A549 treated with GW870086 at 1 μM for 4 hours (cell line): ENCODE data around the gene SF1. TPM values are rescaled to one million over a fixed set of nuclear protein-coding genes. Genes with fewer than 3 reads are reported as not detected.

Experiments
- total RNA-seq: library from RNA; stranded (reverse); fragments of 200-300 nt; extraction: Qiagen RNA extraction; gene quantifications from 5 replicates; pipeline ENCODE4 v1.2.3, GENCODE V29; 2022; ENCODE audit warnings: low read depth

SF1 gene
- 160 to 206 TPM (median 161 TPM) in 5 replicates for total RNA-seq

DNA sequence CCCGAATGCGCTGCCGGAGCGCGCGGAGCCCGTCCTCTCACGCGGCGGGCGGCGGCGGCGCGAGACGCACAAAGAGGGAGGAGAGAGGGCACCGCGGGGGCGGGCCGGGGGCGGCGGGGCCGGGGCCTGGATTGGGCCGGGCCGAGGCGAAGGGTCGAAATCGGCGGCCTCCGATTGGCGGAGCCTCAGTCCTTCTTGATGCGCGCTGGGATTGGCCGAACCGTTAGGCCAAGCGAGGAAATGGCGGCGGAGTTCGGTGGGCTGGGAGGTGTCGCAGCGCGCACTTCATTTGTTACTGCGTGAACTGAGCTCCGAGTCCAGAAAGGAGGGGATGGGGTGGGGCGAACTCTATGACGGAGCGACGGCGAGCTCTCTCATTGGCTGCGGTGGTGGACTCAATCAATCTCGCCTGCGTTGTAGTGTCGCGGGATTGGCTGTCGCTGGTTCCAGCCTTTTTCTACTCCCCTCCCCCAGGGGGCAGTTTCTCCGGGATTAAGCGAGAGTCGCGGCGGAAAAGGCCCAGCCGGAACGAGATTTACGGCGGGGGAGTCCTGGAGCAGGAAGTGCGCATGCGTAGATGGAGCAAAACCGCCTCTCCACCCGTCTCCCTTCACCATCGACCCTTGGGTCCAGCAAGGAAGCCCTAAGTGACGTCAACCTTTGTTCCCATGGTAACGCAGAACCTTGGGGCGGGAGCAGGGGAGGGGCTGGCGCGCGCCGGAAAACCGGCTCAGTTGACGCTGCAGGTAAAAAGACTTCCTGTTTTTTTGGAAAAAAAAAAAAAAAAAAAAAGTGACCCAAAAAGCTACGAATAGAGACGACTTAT lies at the start of gene SF1:
TSS of gene SF1 (minus strand) at position 70 of the 826 bp plus-strand sequence. CDS start 150 bp downstream, outside the sequence.

DNA sequence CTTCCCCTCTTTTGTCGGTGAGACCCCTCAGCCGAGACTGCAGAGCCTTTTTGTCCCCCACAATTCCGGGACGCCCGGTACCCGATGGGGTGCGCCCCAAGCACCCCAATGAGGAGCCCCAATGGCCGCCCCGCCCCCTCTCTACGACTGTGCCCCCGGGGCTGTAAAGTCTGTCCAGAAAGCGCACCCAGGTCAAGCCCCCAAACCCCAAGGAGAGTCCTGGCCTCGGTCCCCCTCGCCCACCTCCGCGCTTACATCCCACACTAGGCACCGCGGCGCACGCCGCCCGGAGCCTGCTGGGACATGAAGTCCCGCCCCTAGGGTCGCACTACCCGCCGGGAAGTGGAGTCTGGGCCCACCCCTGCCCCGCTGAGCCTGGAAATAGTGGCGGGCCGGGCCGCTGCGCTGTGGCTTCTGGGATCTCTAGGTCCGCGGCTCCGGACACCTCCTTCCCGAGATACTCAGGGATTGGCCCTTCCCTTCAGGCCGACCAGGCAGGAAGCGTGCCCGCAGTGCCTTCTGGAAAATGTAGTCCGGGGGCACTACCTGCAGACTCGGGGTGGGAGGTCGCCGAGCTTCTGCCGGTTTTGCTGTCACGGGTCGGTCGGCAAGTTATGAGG lies 32.0 kb upstream of the SF1 start, which contains the start of gene MEN1:
TSS of gene MEN1 (minus strand) at position 281 of the 620 bp plus-strand sequence. CDS start 442 bp downstream, outside the sequence.

DNA sequence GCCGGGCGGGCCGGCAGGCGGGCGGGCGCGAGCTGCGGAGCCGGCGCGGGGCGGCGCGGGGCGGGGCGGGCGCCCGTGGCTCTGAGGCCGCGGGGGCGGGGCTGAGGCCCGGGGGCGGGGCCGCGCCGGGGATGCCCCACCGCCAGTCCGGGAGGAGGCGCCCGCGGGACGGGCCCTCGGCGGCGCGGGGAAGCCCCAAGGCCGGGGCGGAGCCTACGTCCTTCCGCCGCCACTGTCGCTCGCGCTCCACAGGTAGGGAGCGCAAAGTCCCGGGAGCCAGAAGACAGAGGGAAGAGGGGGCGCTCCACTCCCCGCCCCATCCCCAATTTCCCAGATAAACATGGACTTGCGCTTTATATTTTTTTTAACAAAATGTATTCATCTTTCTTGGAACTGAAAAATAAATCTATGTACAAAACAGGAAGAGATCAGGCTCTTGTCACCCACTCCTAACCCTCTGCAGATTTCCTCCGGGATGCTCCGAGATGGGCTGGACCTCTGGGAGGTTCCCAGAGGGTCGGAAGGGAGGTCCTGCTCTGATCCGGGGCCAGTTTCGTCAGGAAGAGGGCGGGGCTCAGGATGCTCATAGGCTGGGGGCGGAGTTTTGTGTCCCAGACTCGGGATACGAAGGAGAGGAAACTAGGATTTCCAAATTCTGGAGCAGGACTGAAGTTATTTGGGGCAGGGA lies 25.0 kb upstream of the SF1 start, which contains the start of gene MAP4K2:
TSS of gene MAP4K2 (minus strand) at position 57 of the 688 bp plus-strand sequence. CDS start 65 bp downstream, outside the sequence.

DNA sequence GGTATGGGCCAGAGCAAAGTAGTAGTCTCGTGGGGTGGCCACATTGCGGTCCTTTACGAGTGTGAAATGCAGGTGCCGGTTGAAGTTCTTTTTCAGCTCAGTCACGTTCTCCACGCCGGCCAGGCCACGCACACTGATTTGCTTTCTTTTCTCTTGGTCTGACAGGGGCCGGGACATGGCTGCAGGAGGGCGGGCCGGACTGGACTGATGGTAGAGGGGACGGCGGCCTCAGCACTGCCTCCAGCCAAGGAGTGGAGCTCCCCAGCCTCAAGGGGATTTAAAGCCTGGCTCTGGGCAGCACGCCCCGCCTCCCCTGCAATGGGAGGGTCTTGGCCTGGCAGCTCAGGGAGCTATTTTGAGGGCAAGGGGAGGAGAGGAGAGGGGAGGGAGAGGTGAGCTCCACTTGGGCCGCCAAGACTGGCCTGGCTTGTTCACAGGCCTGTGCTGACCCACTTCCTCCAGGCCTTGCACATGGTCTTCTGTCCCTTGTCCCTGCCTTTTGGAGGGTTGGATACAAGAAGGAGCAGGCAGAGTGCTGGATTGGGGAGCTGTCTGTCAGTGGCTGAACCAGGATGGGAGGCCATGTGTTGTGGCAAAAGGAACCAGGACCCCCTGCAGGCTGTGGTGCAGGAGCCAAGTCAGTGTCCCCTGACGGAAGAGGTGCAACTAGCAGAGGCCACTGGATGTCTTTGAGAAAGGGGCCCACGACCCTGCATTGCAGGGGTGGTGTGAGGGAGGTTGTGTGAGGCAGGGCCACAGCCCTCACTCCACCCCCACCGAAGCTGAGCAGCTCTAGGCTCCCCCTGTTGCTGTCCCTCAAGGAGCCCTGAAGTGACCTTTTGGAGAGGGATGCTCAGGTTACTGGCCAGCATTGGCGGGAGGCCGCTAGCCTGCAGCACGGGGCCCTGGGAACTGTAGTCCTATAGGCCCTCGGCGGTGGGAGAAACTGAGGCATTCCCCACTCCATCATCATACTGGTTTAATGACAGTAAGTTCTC lies 18.3 kb downstream of the SF1 start, which contains the start of gene PYGM:
TSS of gene PYGM (minus strand) at position 253 of the 998 bp plus-strand sequence. CDS start at position 177, 76 bp downstream.

DNA sequence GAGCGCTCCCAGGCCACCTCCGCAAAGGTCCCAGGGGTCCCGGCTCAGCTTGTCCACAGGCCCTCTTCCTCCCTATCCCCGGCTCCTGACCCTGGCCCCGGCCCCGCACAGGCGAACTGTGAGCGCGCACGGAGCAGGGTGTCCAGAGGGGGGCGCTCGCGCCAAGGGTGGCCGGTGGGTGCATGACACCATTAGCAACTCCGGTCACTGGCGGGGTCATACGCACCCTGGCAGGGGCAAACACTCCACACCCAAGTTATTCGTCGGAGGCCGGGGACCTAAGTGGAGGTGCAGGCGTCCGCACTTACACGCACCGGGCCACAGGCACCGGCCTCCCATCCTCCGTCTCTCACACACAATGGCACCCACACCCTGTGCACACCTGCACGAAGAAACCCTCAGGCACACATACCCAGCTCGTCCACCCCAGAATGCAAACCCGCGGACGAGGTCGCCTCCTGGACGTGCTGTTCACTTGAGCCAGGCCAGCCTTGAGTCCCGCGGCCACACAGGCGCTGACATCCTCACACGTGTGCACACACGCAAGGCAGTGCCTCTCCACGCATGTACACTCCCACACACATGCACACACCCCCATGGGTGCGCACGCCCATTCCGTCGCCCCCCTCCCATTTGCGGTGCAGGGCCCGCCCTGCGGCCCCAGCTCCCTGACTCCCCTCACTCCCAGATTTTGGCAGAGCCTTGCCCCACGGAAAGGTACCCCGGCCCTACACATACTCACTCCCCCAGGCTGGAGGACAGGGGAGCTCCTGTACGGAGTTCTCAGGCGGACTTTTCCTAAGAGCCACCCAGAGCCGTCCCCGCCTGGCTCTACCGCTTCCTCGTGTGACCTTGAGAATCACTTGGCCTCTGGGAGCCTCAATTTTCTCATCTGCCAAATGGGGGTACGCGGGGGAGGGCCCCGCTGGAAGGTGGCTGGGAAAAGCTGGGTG lies 34.5 kb downstream of the SF1 start, which contains the start of gene RASGRP2:
TSS of gene RASGRP2 (minus strand) at position 552 of the 953 bp plus-strand sequence. CDS start 1,276 bp downstream, outside the sequence.

DNA sequence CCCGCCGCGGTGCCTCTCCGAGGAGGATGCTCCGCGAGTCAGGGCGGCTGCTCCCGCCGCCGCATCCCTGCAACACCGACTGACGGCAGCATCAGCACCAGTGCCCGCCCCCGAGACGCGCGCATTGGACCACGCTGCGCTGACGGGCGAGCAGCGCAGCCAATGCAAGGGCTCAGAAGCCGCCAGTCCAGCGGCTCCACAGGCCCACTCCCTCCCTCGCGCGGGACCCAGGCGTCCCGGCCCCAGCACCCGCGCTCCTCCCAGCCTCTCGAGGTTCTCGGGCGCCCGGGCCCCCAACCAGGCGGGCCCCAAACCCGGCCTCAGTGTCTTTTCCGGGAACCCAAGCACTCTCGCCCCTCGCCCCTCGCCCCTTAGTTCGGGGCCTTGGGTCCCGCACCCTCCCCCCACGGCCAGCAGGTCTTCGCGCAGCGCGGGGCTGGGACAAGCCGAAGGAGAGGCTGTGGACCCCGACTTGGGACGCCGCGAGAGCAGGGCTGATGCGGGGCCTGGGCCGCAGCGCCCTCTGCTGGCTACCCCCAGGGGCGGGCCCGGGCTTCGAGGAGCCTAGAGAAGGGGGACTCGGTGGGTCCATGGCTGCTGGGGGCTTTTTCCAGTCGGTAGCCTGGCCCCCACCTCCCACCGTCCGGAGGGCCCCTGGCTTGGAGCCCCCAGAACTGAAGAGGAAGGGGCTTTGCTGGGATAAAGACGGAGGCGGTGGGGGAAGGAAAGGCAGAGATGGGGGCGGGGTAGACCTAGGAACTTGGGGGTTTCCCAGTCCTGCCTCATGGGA lies 55.0 kb downstream of the SF1 start, which contains the start of gene NRXN2:
TSS of gene NRXN2 (minus strand) at position 81 of the 790 bp plus-strand sequence. CDS start 9,498 bp downstream, outside the sequence.

Other genes with a start within 250 kb of the SF1 start
- 0.12 to 0.17 TPM in 2 of 5 replicates, not detected in the others for gene SLC22A11, start 222.6 kb downstream of the SF1 start, total RNA-seq
- gene SLC22A12, start 187.3 kb downstream of the SF1 start, total RNA-seq: not detected in 5 replicates
- 0.19 to 0.35 TPM (median 0.27 TPM) in 5 replicates for gene NRXN2, start 55.3 kb downstream of the SF1 start, total RNA-seq
- 1.1 to 2.6 TPM (median 1.4 TPM) in 5 replicates for gene RASGRP2, start 34.4 kb downstream of the SF1 start, total RNA-seq
- 0.17 to 0.58 TPM (median 0.32 TPM) in 5 replicates for gene PYGM, start 18.6 kb downstream of the SF1 start, total RNA-seq
- gene MAP4K2, start 24.7 kb upstream of the SF1 start, total RNA-seq: 6.9 to 9.1 TPM (median 8.0 TPM) in 5 replicates
- gene MEN1, start 32.0 kb upstream of the SF1 start, total RNA-seq: 28.7 to 39.3 TPM (median 36.7 TPM) in 5 replicates
- gene CDC42BPG, start 66.1 kb upstream of the SF1 start, total RNA-seq: 1.1 to 1.8 TPM (median 1.6 TPM) in 5 replicates
- 104 to 140 TPM (median 129 TPM) in 5 replicates for gene EHD1, start 100.1 kb upstream of the SF1 start, total RNA-seq
- gene ATG2A, start 138.7 kb upstream of the SF1 start, total RNA-seq: 12.9 to 22.4 TPM (median 20.8 TPM) in 5 replicates
- 3.6 to 6.2 TPM (median 4.2 TPM) in 5 replicates for gene PPP2R5B, start 146.1 kb upstream of the SF1 start, total RNA-seq
- gene GPHA2, start 157.4 kb upstream of the SF1 start, total RNA-seq: not detected in 5 replicates
- gene MAJIN, start 193.6 kb upstream of the SF1 start, total RNA-seq: not detected in 5 replicates
- 0.61 to 1.3 TPM (median 0.67 TPM) in 5 replicates for gene BATF2, start 218.4 kb upstream of the SF1 start, total RNA-seq
- 157 to 200 TPM (median 182 TPM) in 5 replicates for gene ARL2, start 235.6 kb upstream of the SF1 start, total RNA-seq
- 20.2 to 23.7 TPM (median 21.5 TPM) in 5 replicates for gene SNX15, start 248.9 kb upstream of the SF1 start, total RNA-seq